CD1c-positive myeloid dendritic cell (primary cell): ENCODE results near the gene CFAP299.
"Not testable (repeated sequence)": the region's sequence is repeated elsewhere in the genome, so short reads cannot be mapped to it uniquely, and the experiment has no call there.

Source experiments
- DNase-seq: peaks from one replicate; pipeline ENCODE4 v3.0.0-alpha.2; 2016; ENCODE audit errors: extremely low spot score

Gene CFAP299

DNA sequence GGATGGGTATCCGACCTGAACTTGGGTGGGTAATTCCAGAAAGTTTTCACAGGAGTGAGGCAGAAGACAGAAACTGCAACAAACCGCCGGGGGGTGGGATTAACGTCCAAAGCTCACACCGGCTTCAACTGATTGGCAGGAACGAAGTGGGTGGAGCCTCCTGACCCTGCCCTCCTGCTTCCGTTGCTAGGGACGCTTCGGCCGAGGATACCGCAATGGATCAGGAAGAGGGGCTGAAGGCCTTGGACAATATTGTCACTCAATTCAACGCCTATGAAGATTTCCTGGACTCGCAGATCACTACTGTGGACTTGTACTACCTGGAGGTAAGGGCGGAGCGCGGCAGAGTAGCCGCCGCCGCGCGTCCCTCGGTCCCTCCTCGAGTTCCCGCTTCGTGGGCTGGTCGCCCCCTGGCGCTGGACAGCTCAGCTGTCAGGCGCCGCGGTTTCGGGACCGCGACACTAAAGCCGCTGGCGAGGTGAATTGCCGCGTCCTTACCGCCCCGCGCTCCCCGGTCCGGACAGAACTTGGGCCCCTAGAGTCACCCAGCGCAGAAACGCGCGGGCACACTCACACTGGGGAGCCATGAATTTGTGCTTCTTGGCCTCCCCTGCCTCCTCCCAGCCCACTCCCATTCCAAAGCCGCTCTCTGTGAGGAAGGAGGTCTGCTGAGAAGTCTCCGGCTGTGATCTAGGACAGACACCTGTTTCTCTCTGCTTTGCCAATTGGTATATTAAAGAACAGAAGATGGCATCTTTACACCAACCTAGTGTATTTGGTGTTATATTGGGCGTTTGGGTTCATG lies at the start of gene CFAP299:
Gene CFAP299 (plus strand): TSS at position 177 of the 805 bp plus-strand sequence.
- peak; percentile 77 for DNase-seq

DNA sequence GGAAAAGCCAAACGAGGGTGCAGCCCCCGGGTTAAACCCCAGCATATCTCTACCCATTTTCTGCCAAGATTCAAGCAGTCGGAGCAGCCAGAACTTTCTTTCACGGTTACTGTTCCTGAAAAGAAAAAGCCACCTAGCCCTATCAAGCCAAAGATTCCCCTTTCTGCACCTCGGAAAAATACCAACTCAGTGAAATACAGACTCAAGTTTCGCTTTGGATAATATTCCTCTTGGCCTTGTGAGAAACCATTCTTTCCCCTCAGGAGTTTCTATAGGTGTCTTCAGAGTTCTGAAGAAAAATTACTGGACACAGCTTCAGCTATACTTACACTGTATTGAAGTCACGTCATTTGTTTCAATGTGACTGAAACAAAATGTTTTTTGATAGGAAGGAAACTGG lies 49.1 kb upstream of the CFAP299 start:
- DNase-seq: no peak

DNA sequence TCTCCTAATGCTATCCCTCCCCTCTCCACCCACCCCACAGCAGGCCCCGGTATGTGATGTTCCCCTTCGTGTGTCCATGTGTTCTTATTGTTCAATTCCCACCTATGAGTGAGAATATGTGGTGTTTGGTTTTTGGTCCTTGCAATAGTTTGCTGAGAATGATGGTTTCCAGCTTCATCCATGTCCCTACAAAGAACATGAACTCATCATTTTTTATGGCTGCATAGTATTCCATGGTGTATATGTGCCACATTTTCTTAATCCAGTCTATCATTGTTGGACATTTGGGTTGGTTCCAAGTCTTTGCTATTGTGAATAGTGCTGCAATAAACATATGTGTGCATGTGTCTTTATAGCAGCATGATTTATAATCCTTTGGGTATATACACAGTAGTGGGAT lies 44.9 kb upstream of the CFAP299 start:
- not testable (repeated sequence) for DNase-seq

DNA sequence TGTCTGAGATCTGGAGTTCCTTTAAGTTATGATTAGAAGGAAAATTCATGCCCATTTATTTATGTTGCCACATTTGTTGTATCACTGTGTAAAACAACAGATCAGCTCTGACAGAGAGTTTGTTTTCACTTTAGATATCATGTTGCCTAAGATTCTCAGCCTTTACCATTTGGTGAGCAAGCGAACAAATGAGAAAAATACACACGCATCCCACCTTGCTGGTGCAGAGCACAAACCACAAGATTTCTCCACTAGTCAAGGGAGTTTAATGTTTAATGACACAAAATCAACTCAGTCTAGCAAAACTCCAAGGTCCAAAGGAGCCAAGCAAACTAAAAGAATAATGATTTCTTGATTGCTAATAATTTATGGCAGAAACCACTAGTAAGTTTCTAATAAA lies 41.3 kb upstream of the CFAP299 start:
- DNase-seq: no peak

DNA sequence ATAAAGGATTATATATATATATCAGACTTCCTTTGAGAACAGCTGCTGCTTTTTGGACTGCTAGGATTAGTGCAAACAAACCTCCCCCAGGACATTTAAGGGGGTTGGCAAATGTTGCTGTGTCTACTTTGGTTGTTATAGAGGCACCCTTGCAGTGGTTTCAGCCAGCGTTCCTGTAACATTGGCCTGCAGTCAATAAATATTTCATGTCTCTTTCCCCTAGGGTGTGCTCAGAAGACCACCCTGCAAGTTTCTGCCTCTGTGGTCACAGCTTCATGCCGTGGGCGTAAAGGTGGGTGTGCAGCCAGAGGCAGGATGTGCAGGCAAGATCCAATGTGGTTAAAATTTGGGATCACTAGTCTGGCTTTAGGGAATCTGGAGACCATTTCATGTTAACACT lies 40.2 kb upstream of the CFAP299 start:
- DNase-seq: no peak

DNA sequence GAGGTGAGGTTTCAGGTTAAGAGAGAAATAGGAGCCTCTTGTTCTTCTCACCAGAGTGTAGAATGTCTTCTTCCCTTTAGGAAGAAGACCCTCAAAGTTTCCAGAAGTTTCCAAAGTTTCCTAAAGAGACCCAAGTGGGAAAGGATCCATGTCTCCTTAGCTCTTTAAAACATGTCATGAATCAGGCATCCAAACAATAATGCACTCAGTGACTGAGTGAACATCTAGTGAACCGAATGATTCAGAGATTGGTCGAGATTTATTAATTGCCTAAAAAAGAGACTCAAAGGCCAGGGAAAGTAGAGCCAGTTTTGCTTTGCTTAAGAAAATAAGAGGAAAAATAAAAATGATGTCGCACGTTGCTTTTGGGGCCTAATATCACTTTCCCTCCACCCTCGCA lies 39.7 kb upstream of the CFAP299 start:
- DNase-seq: no peak

DNA sequence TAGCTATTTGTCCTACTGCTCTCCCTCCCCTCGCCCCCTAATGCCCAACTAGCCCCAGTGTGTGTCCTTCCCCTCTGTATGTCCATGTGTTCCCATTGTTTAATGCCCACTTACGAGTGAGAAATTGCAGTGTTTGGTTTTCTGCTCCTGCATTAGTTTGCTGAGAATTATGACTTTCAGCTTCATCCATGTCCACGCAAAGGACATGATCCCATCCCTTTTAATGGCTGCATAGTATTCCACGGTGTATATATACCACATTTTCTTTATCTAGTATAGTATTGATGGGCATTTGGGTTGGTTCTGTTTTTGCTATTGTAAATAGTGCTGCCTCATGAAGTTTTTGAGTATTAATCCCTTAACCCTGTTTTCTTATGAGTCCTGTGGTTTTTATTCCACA lies 33.6 kb upstream of the CFAP299 start:
- no peak for DNase-seq

DNA sequence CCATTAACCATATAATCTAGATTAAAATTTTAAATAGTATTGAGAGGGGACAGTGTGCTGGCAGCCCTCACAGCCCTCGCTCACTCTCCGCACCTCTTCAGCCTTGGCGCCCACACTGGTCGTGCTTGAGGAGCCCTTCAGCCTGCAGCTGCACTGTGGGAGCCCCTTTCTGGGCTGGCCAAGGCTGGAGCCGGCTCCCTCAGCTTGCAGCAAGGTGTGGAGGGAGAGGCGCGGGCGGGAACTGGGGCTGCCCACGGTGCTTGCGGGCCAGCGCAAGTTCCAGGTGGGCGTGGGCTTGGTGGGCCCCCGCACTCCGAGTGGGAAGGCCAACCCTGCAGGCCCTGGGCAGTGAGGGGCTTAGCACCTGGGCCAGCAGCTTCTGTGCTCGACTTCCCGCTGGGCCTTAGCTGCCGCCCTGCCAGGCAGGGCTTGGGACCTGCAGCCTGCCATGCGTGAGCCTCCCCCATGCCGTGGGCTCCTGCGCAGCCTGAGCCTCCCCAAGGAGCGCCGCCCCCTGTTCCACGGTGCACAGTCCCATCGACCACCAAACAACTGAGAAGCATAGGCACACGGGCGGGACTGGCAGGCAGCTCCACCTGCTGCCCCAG lies 32.8 kb upstream of the CFAP299 start:
- no peak for DNase-seq

DNA sequence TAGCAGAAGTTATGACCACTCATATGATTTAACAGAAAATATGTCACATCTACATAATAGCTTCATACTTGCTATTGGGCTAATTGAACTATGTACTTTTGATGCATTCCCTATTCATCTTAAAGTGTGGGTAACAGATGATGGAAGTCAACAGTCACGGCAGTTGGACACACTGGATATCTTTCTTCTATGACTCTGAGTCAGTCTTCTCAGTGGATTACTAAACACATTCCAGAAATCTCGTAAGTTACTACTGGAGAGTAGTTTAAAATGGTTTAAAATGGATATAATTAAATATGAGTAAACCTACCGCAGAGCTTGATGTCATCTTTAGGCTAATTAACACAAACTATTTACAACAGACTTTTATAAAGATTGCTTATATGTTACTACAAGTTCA lies 30.1 kb upstream of the CFAP299 start:
- DNase-seq: no peak

DNA sequence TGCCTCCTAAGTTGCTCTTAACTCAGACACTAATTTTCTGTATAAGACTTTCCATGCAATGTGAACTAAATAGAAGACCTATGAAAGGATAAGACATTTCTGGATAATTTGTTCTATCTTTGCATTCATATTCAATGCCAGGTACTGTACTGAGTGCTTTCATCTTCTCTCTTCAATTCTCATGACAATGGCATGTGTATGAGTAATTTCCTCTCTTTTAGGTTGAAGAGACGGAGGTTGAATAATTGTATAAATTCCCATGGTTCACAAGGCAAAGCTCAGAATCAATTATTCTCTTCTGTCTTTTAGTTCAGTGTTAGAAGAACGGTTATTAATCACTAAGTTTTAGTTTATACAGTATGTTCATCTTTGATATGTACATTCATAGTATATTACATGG lies 29.3 kb upstream of the CFAP299 start:
- no peak for DNase-seq

DNA sequence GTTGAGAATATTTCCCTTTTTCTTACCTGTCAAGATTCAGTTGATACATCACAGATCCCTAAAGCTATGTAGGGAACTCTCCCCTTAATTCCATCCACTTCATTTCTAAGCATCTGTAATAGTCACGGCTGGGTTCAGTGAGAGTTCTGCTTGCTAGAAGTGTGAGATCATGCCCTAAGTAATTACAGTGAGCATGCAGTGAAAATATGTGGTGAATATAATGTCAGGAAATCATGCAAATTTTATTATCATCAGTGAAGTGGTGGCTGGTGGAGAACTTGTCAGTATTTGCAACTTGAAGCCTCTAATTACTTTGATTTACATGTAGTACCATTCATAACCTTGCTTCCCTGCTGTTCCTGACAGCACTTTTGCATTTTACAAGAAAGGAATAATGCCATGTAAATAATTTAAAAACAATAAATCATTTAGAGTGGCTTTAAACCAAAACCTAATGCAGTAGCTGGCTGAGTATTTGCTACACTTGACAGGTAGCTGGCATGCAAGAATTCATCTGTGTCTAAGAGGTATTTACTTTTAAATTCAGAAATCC lies 28.3 kb upstream of the CFAP299 start:
- no peak for DNase-seq

DNA sequence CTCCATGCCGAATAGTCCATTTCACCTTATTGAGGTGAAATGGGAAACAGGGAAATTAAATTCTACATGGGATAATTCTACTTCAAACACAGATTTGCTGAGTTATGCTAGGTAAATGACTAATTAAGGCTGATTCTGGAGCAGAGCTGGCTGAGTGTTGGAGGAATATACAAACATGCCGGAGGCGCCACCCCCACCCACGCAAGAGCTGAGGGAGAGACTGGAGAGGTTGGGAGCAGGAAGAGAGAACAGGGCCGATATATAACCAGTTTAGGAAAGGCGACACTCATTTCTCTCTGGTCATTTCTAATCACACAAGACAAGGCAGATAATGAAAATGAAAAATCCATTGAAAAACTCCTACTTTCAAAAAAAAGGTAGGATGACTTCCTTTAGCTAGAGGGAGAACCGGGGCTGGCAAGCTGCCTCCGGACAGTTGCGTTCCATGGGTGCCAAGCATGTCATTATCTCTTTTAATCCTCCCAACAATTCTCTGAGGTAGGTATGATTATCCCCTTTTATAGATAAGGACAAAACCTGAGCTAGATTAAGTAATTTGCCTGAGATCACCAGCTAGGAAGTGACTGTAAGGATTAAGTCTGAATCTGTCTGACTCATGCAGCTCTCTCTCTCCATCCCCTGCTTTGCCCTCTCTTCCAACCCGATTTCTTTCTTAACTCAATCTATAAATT lies 27.6 kb upstream of the CFAP299 start:
- DNase-seq: no peak

DNA sequence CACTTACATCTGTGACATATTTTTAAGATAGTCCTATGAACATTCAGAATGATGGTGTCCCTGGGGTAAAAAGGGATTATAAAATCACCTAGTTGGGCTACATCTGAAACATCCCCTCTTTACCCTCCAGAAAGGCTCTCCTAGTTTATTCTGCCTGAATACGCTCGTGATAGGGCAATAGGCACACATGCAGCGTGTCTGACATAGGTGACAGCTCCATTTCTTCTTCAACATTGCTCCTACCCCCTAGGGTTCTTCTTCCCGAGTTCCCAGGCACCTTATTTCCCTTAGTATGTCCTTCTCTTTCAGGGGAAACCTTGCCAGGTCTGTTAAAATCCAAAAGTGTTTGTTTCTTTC lies 27.1 kb upstream of the CFAP299 start:
- DNase-seq: no peak

DNA sequence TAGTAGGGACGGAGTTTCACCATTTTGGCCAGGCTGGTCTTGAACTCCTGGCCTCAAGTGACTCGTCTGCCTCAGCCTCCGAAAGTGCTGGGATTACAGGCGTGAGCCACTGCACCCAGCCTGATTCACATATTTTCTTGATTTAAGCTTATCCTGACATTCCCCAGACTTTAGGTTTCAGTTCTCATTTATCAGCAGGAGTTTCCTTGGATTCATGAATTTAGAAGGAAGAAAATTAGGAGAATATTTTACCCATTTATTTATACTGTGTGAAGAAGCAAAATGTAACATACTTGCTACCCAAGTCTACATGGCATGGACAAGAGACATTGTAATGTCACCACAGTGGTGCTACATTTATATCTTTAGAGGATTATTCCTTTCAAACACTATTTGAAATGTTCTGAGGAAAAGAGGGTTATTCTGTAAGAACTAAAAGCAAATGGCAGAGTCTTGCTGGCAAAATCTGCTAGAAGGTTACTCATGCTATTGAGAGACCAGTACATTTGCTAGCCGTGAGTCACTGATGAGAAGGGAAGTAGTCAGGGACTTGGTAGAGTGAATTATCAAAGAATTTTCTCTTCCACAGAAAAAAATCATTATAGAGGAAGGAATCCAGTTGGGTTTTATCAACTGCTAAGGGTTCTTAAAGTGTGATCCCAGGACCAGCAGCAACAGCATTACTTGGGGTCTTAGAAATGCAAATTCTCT lies 26.1 kb upstream of the CFAP299 start:
- peak; percentile 3 for DNase-seq

DNA sequence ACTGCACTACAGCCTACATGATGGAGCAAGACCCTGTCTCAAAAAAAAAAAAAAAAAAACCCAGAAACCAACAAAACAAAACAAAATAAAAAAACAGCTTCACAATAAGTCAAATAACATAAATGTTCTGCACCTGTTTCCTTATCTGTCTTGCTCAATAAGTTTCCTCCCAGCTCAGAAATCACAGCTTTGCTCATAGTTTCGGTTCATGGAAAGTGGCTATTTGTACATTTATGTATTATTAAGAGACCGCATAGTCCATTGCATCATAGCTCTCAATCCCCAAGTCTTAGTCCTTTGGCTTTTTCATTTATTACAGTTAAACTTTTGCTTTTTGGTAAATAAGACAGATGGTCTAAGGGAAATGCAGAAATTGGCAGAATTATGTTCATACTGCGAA lies 24.4 kb upstream of the CFAP299 start:
- DNase-seq: peak; percentile 5

DNA sequence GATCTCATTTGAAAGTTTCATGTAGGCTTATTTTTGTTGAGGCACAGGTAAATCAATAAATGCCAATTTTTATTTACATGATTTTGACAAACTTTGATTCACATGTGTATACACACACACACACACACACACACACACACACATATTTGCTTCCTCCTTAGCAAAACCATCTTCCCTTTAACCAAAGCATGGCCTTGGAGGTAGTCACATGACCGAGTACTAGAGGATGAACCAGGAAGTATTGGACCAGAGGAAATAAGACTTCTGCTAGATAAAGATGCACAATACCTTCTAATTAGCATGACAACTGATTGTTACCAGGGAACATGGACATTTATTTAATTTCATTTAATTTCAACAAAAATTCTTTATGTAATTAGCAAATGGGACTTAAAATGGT lies 23.4 kb upstream of the CFAP299 start:
- peak; percentile 5 for DNase-seq

DNA sequence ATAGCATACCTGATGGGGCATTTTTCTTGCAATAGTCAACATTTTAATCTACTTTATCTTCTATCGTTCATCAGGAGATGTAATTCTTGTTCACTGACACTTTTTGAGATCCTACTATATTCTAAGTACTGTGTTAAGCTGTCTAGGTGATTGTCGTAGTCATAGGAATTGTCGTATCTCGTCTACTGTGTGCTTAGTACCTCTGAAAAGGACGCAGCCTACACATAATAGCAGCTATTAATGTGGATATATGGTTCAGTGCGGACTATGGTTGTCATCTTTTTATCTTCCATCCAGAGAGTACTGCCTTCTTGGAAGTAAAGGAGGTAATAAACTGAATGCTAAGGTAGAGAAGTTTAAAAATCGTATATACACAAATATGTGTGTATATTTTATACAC lies 21.9 kb upstream of the CFAP299 start:
- no peak for DNase-seq

DNA sequence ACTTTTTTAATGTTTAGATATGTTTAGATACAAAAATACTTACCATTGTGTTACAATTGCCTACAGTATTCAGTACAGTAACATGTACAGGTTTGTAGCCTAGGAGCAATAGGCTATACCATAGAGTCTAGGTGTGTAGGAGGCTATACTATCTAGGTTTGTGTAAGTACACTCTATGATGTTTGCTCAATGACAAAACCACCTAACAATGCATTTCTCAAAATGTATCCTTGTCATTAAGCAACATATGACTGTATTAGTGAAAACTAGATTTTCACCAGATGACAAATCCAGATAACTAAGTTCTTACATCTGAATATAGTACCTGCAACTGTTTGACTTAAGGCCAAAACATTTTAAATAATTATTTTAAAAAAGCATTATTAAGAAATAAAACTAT lies 19.7 kb upstream of the CFAP299 start:
- not testable (repeated sequence) for DNase-seq

DNA sequence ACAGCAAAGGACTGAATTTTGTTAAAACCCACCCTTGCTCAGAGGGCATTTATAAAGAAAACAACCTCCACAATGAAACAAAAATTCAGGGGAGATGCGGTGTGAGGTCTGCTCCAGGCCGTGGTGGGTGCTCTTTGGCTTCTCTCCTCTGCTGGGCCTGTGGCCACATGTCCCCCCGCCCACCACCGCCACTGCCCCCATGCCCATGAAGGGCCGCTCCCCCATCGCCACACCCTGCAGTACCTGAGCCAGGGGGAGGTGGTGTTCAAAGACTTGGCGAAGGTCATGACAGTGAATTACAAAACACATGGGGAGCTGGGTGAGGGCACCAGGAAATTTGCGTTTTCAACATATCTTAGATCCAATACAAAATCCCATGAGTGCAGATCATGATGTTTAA lies 14.2 kb upstream of the CFAP299 start:
- no peak for DNase-seq

DNA sequence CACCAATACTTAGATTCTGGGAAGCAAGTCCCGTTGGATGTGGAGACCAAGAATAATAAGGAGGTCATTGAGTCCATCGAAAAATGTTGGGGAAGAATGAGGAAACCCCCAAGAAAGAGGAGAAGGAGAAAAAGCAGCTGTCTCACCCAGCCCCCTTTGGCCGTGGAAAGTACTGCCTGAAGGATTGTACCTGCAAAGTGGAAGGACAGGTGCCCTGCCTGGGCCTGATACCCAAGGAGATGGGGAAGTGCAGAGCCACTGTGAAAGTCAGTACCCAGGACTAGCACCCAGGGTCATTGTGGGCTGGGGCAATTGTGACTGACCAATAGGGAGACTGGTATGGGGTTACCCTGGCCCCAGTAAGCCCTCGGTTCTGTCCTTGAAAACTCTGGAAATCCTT lies 13.8 kb upstream of the CFAP299 start:
- no peak for DNase-seq

DNA sequence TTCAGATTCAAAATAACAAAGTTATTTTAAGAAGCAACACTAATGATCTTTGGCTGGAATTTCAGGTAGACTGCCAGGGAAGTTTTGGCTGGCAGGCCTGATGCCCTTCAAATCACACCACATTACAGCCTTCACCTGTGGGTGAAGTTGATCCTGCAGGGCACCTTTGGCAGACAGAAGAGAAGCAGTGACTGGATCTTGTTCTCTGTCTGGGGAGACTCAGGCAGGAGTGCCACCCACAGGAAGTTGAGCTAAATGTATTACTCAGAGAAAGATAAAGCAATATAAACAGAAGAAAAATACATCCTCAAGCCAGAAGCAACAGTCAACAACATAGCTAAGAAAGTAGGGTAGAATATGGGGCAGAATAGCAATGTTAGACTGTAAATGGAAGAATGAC lies 12.8 kb upstream of the CFAP299 start:
- DNase-seq: no peak

DNA sequence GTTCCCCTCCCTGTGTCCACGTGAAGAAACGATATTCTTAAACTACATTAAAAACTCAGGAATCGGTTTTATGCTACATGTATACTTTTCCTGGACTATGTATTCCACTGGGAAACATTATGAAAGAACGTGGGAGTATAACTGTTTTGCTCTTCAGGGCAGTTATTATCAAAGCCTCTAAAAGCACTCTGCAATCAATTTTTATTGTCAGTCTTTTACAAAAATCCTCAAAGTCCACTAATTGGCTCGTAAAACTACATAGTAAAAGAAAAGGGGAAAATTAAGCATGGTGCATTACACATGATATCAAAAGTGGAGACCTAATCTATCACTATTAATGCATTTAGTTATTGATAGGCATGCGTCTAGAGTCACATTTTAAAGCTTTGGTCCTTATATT lies 11.4 kb upstream of the CFAP299 start:
- DNase-seq: no peak
